ENCODE data around the gene MSANTD2.

Gene MSANTD2

GRCh38 chr11:124732230-124732629 is 68.0 kb downstream of the MSANTD2 start:
- no peak for DNase-seq (ENCODE audit: low read depth)

GRCh38 chr11:124729571-124729970 is 70.6 kb downstream of the MSANTD2 start:
- DNase-seq (ENCODE audit: low read depth) = no peak

GRCh38 chr11:124728134-124728533 is 72.1 kb downstream of the MSANTD2 start:
- DNase-seq (ENCODE audit: low read depth) = no peak

- no peak for DNase-seq (ENCODE audit: low read depth)
These were observed 72.7 kb downstream of the MSANTD2 start for GRCh38 chr11:124727474-124727873.

- DNase-seq (ENCODE audit: low read depth) = no peak
These were observed 74.5 kb downstream of the MSANTD2 start for GRCh38 chr11:124725719-124726105.

- DNase-seq (ENCODE audit: low read depth) = no peak
These were observed 75.1 kb downstream of the MSANTD2 start for GRCh38 chr11:124724979-124725718.

GRCh38 chr11:124722176-124722575 is 78.0 kb downstream of the MSANTD2 start:
- no peak for DNase-seq (ENCODE audit: low read depth)

- no peak for DNase-seq (ENCODE audit: low read depth)
These were observed 80.7 kb downstream of the MSANTD2 start for GRCh38 chr11:124719534-124719933.

- no peak for DNase-seq (ENCODE audit: low read depth)
These were observed 81.4 kb downstream of the MSANTD2 start for GRCh38 chr11:124718801-124719200.

- DNase-seq (ENCODE audit: low read depth) = no peak
These were observed 82.2 kb downstream of the MSANTD2 start for GRCh38 chr11:124717786-124718651.

GRCh38 chr11:124717421-124717785 is 82.8 kb downstream of the MSANTD2 start:
- no peak for DNase-seq (ENCODE audit: low read depth)

- no peak for DNase-seq (ENCODE audit: low read depth)
These were observed 83.6 kb downstream of the MSANTD2 start for GRCh38 chr11:124716591-124716990.

All from stimulated activated CD4-positive, alpha-beta T cell treated with anti-CD3 and anti-CD28 coated beads, Interleukin-2, amount 100 ng/mL, for 4 hours (primary cell).